Measurements from ENCODE around the gene DEPDC4.
"Not testable (repeated sequence)": the region's sequence is repeated elsewhere in the genome, so short reads cannot be mapped to it uniquely, and the experiment has no call there.

Gene DEPDC4

GRCh38 chr12:100266835-100267602, at the start of gene DEPDC4, which contains the start of gene SCYL2:
Gene DEPDC4 (minus strand): TSS chr12:100267079. CDS start chr12:100267076, 3 bp downstream.
Gene SCYL2 (plus strand): TSS chr12:100267177. CDS start chr12:100282971, 15,794 bp downstream.
- TF ChIP-seq, protein P1, sequence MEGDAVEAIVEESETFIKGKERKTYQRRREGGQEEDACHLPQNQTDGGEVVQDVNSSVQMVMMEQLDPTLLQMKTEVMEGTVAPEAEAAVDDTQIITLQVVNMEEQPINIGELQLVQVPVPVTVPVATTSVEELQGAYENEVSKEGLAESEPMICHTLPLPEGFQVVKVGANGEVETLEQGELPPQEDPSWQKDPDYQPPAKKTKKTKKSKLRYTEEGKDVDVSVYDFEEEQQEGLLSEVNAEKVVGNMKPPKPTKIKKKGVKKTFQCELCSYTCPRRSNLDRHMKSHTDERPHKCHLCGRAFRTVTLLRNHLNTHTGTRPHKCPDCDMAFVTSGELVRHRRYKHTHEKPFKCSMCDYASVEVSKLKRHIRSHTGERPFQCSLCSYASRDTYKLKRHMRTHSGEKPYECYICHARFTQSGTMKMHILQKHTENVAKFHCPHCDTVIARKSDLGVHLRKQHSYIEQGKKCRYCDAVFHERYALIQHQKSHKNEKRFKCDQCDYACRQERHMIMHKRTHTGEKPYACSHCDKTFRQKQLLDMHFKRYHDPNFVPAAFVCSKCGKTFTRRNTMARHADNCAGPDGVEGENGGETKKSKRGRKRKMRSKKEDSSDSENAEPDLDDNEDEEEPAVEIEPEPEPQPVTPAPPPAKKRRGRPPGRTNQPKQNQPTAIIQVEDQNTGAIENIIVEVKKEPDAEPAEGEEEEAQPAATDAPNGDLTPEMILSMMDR (IDR thresholded peaks at IDR 0.05; ENCODE audit: insufficient read depth, low read depth, low read length, missing control alignments): no peak

GRCh38 chr12:100311317-100311716, 44.4 kb upstream of the DEPDC4 start:
- DNase-seq (ENCODE audit: low read depth): no peak
- TF ChIP-seq, protein P1 (IDR thresholded peaks at IDR 0.05; ENCODE audit: insufficient read depth, low read depth, low read length, missing control alignments): no peak
- no peak overlapping the region for H3K4me3 ChIP-seq (ENCODE audit: low read depth, low read length)

More at GRCh38 chr12:100266835-100267602, at the start of gene DEPDC4, which contains the start of gene SCYL2:
- peak within 1 kb of the TSS; percentile 98 for H3K4me3 ChIP-seq (ENCODE audit: low read depth, low read length)
- DNase-seq (ENCODE audit: low read depth): peak; percentile 96

DNA sequence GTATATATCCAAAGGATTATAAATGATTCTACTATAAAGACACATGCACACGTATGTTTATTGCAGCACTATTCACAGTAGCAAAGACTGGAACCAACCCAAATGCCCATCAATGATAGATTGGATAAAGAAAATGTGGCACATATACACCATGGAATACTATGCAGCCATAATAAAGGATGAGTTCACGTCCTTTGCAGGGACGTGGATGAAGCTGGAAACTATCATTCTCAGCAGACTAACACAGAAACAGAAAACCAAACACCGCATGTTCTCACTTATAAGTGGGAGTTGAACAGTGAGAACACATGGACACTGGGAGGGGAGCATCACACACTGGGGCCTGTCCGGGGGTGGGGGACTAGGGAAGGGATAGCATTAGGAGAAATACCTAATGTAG, 41.3 kb upstream of the DEPDC4 start:
- not testable (repeated sequence) for H3K4me3 ChIP-seq (ENCODE audit: low read depth, low read length); DNase-seq (ENCODE audit: low read depth)

- H3K4me3 ChIP-seq (ENCODE audit: low read depth, low read length); DNase-seq (ENCODE audit: low read depth): not testable (repeated sequence)
Observed at GRCh38 chr12:100304334-100304733, 37.5 kb upstream of the DEPDC4 start.

- H3K4me3 ChIP-seq (ENCODE audit: low read depth, low read length): no peak overlapping the region
- no peak for DNase-seq (ENCODE audit: low read depth)
- TF ChIP-seq, protein P1 (IDR thresholded peaks at IDR 0.05; ENCODE audit: insufficient read depth, low read depth, low read length, missing control alignments): no peak
Observed at GRCh38 chr12:100303831-100304230, 37.0 kb upstream of the DEPDC4 start.

GRCh38 chr12:100302081-100302480, 35.2 kb upstream of the DEPDC4 start:
- no peak for DNase-seq (ENCODE audit: low read depth)
- TF ChIP-seq, protein P1 (IDR thresholded peaks at IDR 0.05; ENCODE audit: insufficient read depth, low read depth, low read length, missing control alignments): no peak
- H3K4me3 ChIP-seq (ENCODE audit: low read depth, low read length): no peak overlapping the region

DNA sequence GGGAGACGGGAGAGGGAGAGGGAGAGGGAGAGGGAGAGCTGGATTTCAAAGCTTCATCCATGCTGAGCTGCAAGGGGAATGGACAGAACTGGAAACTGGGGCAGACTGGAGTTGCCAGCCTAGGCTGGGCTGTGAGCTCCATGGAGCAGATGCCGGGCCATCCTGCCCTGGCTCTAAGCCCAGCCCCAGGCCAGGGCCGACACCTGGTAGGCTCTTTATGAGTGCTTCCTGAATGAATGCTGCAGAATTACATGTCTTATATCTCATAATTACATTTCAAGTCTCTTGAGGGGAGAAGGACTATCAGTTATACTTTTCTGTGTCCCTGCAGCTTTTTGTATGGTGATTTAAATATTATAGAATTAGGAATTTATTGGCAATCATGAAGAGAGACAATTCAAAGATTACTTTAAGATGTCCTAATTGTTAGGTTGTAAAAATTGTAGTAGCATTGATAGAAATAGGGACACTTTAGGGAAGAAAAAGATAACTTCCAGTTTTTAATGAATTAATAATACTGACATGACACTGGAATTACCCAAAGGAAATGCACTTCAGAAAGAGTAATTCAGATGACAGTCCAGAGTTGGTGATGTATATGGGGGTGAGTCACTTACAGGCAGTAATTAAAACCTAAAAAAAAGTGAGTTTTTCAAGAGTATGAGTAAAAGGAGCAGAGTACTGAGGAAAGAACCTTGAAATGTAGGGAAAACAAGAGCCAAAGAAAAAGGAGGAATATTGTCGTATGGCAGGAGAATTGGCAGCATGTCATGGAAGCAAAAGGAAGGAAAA, 29.1 kb upstream of the DEPDC4 start:
- DNase-seq (ENCODE audit: low read depth): no peak
- no peak overlapping the region for H3K4me3 ChIP-seq (ENCODE audit: low read depth, low read length)
- TF ChIP-seq, protein P1 (IDR thresholded peaks at IDR 0.05; ENCODE audit: insufficient read depth, low read depth, low read length, missing control alignments): no peak

GRCh38 chr12:100294366-100294765, 27.5 kb upstream of the DEPDC4 start:
- not testable (repeated sequence) for DNase-seq (ENCODE audit: low read depth); H3K4me3 ChIP-seq (ENCODE audit: low read depth, low read length)

All from GM12865 (cell line).